Measurements from ENCODE around the gene FARS2. TPM values are rescaled to one million over a fixed set of nuclear protein-coding genes. Genes with fewer than 3 reads are reported as not detected.
A peak's percentile ranks its signal among the peaks of the same experiment; 100 is the strongest.

Gene FARS2
- total and polyA plus RNA-seq, 2 of the 13 experiments (the other 11 are each of a cell fraction or from before 2014, with no cell fraction given) = 15.4 to 26.0 TPM

GRCh38 chr6:5713519-5713918 lies 452.2 kb downstream of the FARS2 start (continued):
- TF ChIP-seq ZNF7 (CRISPR knock-in tag; IDR thresholded peaks at IDR 0.05) (no peak), ZNF138 (CRISPR knock-in tag; IDR thresholded peaks at IDR 0.05; ENCODE audit: low read depth) (no peak), CREM (IDR thresholded peaks at IDR 0.05) (peak; percentile 53; the same call in 1 of the 2 replicates), CREM (CRISPR knock-in tag; IDR thresholded peaks at IDR 0.05) (no peak), TARDBP (CRISPR knock-in tag; IDR thresholded peaks at IDR 0.05) (peak; percentile 79), ZEB1 (IDR thresholded peaks at IDR 0.05; ENCODE audit: insufficient replicate concordance, low read depth) (peak; percentile 96), KLF16 (CRISPR knock-in tag; IDR thresholded peaks at IDR 0.05) (peak in 1 of 2 experiments; percentile 70; a peak in 1 of 4 replicates), ZFY (CRISPR knock-in tag; IDR thresholded peaks at IDR 0.05) (peak; percentile 42; the same call in 1 of the 2 replicates), SATB2 (CRISPR knock-in tag; IDR thresholded peaks at IDR 0.05) (no peak), ZNF580 (CRISPR knock-in tag; IDR thresholded peaks at IDR 0.05; ENCODE audit: borderline replicate concordance, low read depth) (peak; percentile 24; the same call in 1 of the 2 replicates), ERF (CRISPR knock-in tag; IDR thresholded peaks at IDR 0.05) (peak; percentile 57; the same call in 1 of the 2 replicates), AHR (CRISPR knock-in tag; IDR thresholded peaks at IDR 0.05) (no peak), MAFF (IDR thresholded peaks at IDR 0.05; ENCODE audit: low read depth, low read length) (no peak), ZNF331 (CRISPR knock-in tag; IDR thresholded peaks at IDR 0.05) (peak; percentile 78), RBM39 (IDR thresholded peaks at IDR 0.05; ENCODE audit: low read depth, low read length, poor library complexity, severe bottlenecking) (no peak), BRD4 (CRISPR knock-in tag; IDR thresholded peaks at IDR 0.05) (no peak), ZFP36 (IDR thresholded peaks at IDR 0.05; ENCODE audit: borderline replicate concordance, low read depth, low read length, partially characterized antibody) (no peak), HDAC1 (CRISPR knock-in tag; IDR thresholded peaks at IDR 0.05) (peak; percentile 83), ZSCAN29 (CRISPR knock-in tag; conservative IDR thresholded peaks at IDR 0.05) (0 out of 2 replicates have a peak, but pooled peaks have one; percentile 26), ZNF781 (CRISPR knock-in tag; IDR thresholded peaks at IDR 0.05; ENCODE audit: borderline replicate concordance, not compliant biosample characterization) (peak; percentile 41), JDP2 (CRISPR knock-in tag; IDR thresholded peaks at IDR 0.05; ENCODE audit: borderline replicate concordance) (no peak), ARNTL (CRISPR knock-in tag; IDR thresholded peaks at IDR 0.05) (peak; percentile 86), ZNF329 (CRISPR knock-in tag; IDR thresholded peaks at IDR 0.05; ENCODE audit: low read depth) (no peak), NFE2 (CRISPR knock-in tag; IDR thresholded peaks at IDR 0.05) (no peak), NFKBIZ (CRISPR knock-in tag; IDR thresholded peaks at IDR 0.05) (peak; percentile 45; the same call in 1 of the 2 replicates), SP5 (CRISPR knock-in tag; IDR thresholded peaks at IDR 0.05; ENCODE audit: borderline replicate concordance, low read depth) (peak; percentile 86), EZH2 (conservative IDR thresholded peaks at IDR 0.05; ENCODE audit: low read depth, low read length) (no peak), ZNF619 (CRISPR knock-in tag; IDR thresholded peaks at IDR 0.05) (no peak), RERE (CRISPR knock-in tag; IDR thresholded peaks at IDR 0.05; ENCODE audit: low read depth) (peak; percentile 65; the same call in 1 of the 2 replicates)

All from HepG2 (cell line).